ENCODE data around the gene SPRED2.

SPRED2 gene, protein sequence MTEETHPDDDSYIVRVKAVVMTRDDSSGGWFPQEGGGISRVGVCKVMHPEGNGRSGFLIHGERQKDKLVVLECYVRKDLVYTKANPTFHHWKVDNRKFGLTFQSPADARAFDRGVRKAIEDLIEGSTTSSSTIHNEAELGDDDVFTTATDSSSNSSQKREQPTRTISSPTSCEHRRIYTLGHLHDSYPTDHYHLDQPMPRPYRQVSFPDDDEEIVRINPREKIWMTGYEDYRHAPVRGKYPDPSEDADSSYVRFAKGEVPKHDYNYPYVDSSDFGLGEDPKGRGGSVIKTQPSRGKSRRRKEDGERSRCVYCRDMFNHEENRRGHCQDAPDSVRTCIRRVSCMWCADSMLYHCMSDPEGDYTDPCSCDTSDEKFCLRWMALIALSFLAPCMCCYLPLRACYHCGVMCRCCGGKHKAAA

GRCh38 chr2:65432227-65433190, at the start of gene SPRED2:
TSS of gene SPRED2 (minus strand) at chr2:65432599. CDS start at chr2:65431987, 612 bp downstream.
- DNase-seq: peak; percentile 82

DNA sequence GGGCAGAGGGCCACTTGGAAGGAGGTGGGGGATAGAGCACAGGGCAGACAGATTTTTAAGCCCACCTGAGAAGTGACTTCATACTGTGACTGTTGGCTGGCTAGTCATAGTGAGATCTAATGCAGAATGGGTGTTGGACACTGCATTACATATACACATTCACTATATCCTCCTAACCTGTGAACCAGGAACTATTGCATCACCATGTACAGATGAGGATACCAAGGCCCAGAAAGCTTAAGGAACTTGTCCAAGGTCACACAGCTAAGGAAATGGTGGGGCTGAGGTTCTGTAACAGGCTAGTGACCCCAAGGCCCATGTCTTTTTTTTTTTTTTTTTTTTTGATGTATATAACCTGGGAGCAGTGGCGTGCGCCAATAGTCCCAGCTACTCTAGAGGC, 49.6 kb upstream of the SPRED2 start:
- DNase-seq: no peak

- DNase-seq: no peak
Measured at GRCh38 chr2:65479524-65479923, 47.1 kb upstream of the SPRED2 start.

GRCh38 chr2:65478498-65479135, 46.2 kb upstream of the SPRED2 start:
- no peak for DNase-seq

- no peak for DNase-seq
Measured at GRCh38 chr2:65477590-65477989, 45.2 kb upstream of the SPRED2 start.

- no peak for DNase-seq
Measured at GRCh38 chr2:65476778-65477177, 44.4 kb upstream of the SPRED2 start.

DNA sequence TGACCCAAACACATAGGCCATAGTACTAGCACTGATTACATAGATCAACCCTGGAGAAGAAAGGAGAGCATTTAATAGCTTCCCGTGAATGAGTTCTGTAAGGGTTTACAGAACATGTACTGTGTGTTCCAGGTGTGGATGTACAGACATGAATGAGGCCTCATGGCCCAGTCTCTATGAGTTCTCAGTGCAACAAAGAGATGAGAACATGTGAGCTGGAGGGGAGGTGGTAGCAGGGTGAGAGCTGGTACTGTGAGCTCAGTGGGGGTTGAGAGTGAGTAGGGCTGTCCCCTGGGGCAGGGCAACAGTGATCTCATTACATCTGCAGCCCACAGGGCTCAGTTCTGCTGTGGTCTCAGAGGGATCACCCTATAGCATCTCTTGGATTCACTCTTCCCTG, 42.6 kb upstream of the SPRED2 start:
- DNase-seq: no peak

DNA sequence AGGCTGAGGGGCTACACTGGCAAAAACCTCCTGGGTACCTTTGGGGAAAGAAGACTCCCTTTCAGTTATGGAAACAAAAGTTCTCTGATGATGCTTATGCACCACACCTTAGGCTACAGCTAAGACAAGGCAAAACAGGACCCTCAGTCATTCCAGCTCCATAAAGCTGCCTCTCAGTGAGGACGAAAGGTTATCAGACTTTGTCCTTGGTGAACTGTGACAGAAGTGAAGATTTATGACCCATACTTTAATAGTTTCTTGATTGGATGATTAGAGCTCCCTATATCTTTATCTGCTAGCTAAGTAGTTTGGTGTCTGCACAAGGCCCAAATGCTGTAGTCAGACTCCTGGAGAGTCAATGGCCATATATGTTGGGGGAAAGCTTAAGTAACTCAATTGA, 40.6 kb upstream of the SPRED2 start:
- DNase-seq: no peak

DNA sequence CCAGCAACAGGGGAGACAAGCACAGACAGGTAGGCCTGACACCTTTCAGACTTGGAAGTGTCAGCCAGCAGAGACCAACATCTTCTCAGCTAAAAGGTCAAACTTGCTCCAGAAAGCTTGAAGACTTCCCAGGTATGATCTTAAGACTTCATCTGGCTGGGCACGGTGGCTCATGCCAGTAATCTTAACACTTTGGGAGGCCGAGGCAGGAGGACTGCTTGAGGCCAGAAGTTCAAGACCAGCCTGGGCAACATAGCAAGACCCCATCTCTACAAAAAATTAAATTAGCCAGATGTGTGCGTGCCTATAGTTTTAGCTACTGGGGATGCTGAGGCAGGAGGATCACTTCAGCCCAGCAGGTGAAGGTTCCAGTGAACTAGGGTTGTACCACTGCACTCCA, 39.0 kb upstream of the SPRED2 start:
- no peak for DNase-seq

DNA sequence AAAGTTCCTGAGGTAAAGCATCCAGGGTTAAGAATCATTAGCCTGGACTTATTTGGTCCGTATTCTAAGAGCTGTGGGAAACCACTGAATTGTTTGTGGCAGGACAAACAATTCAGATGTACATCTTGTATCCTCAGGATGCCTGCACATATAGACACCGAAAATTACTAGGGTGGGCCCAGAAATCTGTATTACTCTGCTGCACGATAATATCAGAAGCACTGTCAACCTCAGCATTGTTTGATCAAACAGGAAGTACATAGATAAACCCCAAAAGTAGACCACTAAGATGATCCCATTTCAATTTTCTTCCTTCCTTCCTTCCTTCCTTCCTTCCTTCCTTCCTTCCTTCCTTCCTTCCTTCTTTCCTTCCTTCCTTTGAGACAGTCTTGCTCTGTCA, 34.2 kb upstream of the SPRED2 start:
- DNase-seq: no peak

- no peak for DNase-seq
Measured at GRCh38 chr2:65465857-65466256, 33.5 kb upstream of the SPRED2 start.

- no peak for DNase-seq
Measured at GRCh38 chr2:65465124-65465523, 32.7 kb upstream of the SPRED2 start.

DNA sequence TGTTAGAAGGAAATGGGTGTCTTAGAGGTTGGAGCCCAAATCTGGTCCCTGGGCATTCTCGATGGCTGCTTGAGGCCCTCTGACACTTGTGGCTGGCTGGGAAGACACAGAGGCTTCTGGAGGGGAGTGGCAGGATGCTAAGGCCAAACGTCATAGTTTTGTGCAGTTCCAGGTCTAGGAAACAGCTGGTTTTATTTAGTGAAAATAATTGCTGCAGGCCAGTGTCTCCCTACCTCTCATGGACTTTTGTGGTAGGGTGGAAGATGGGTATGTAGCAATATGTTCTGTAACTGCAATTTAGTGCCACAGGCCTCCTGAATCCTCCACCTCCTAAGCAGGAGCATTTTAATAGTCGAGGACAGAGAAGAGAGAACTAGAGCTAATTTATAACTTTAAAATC, 32.2 kb upstream of the SPRED2 start:
- DNase-seq: no peak

DNA sequence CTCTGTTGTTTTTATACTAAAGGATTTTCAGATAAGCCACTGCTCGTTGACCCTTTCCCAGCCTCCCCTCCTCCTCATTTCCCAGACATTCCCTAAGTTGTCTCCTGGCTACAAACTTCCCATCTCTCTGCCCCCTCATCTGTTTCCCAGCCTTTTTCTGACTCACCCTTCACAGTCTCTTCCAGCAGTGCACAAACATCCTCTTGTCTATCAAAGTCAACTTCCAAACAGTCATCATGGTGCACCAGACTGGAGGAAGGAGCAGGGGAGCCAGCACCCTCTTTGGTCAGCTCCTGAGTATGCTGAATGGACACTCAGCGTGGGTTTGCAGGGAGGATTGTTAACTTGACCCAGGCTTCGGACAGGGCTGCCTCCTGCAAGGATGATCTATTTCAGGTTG, 26.6 kb upstream of the SPRED2 start:
- no peak for DNase-seq

DNA sequence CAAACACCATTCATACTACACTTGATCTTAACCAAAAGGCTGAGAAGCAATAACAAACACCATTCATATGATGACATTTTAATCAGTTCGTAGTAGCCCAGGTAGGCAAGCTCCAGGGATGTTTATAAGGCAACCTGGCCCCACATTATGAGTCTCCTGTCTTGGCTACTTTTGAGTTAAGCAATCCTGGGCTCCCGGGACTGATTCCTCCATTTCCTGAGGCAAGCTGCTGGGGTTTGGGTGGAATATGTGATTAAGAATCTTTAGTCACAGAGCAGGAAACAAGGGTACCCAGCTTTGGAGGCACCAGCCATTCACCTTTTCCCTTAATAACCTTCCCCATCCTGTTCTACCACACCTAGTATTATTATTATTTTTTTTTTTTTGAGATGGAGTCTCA, 24.5 kb upstream of the SPRED2 start:
- DNase-seq: no peak

DNA sequence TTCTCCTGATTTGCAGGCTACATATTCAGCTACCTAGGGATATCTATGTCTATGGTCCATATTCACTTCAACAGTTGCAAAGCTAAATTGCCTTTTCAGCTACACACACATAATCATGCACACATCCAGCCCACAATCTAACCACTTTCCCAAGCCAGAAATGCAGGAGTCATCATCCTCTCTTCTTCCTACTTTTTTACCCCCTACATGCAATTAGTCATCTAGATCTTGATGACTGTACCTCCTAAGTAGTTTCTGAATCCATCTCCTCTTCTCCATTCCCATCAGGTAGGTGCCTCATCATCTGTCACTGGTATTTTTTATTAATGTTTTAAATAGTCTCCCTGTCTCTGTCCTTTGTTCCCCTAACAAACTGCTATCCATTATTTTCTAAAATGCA, 23.7 kb upstream of the SPRED2 start:
- DNase-seq: no peak

GRCh38 chr2:65453916-65454315, 21.5 kb upstream of the SPRED2 start:
- DNase-seq: no peak

- no peak for DNase-seq
Measured at GRCh38 chr2:65452150-65452895, 19.9 kb upstream of the SPRED2 start.

GRCh38 chr2:65450810-65451209, 18.4 kb upstream of the SPRED2 start:
- DNase-seq: no peak

DNA sequence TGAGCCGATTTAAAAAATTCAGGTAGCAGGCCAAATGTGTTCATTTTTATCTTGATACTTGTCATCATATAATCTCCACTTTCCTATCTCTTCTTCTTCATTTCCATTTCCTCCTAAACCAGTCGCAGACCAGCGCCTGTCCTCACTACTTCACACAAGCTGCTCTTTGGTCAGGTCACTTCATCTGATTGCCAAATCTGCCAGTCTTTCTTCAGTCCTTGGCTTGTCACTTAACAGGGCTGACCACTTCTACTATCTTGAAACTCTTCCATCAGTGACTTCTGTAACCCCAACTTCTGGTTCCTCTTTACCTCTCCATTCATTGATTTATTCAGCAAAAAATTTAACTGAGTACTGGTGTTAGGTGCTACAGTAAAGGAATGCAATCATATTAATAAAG, 18.0 kb upstream of the SPRED2 start:
- DNase-seq: no peak

GRCh38 chr2:65443509-65444186, 11.2 kb upstream of the SPRED2 start:
- DNase-seq: no peak

- no peak for DNase-seq
Measured at GRCh38 chr2:65442420-65443020, 10.1 kb upstream of the SPRED2 start.

All from activated CD4-positive, alpha-beta T cell treated with anti-CD3 and anti-CD28 coated beads, Interleukin-2, amount 50 U/mL, for 16 hours (primary cell).